PC-3 (cell line): ENCODE results near the gene COL9A1. TPM values are rescaled to one million over a fixed set of nuclear protein-coding genes. Genes with fewer than 3 reads are reported as not detected.
A peak's percentile ranks its signal among the peaks of the same experiment; 100 is the strongest.

ENCODE experiments used
- ATAC-seq: fragments of 200-7000 bp; cut with Tn5 transposase; 2 replicates; pipeline ENCODE4 v1.9.1; 2020; ENCODE audit warnings: mild to moderate bottlenecking, moderate library complexity
- BruUV-seq: library from RNA; stranded (reverse); fragments of 400-500 nt; replicated peaks from 2 replicates; lab custom pipeline; 2021; lab: Mats Ljungman, UMichigan
- CTCF ChIA-PET: fragments of 300-600 bp; sonication (Branson Sonifier 250); formaldehyde crosslinking; loops from one replicate; lab custom pipeline; 2022; ENCODE audit warnings: antibody characterized with exemption; lab: Charles Lee
- POLR2A ChIA-PET: fragments of 300-600 bp; sonication (Branson Sonifier 250); formaldehyde crosslinking; loops from one replicate; lab custom pipeline; 2022; ENCODE audit warnings: antibody characterized with exemption; ENCODE audit not compliant: unreplicated experiment; lab: Charles Lee
- DNase-seq: peaks from one replicate; pipeline ENCODE4 v3.0.0-alpha.2; 2015
- H2AFZ ChIP-seq: fragments of 300-600 bp; sonication (generic); 2 replicates; pipeline ENCODE4 v1.6.0; 2016; ENCODE audit warnings: antibody characterized with exemption, low read length
- H3F3A ChIP-seq: fragments of 300-600 bp; sonication (generic); one replicate; pipeline ENCODE4 v1.6.0; 2017; ENCODE audit warnings: antibody characterized with exemption, low read length, control low read depth, mild to moderate bottlenecking; ENCODE audit not compliant: unreplicated experiment
- H3K27ac ChIP-seq: fragments of 300-600 bp; sonication (generic); 2 replicates; pipeline ENCODE4 v1.5.1; 2016; ENCODE audit warnings: mild to moderate bottlenecking, low read length
- H3K27me3 ChIP-seq: fragments of 300-600 bp; sonication (generic); 2 replicates; pipeline ENCODE4 v1.6.1; 2016; ENCODE audit warnings: low read length, mixed read lengths
- H3K36me3 ChIP-seq: fragments of 300-600 bp; sonication (generic); 2 replicates; pipeline ENCODE4 v1.6.1; 2016; ENCODE audit warnings: low read depth, mixed run types, low read length, mixed read lengths
- H3K4me1 ChIP-seq: fragments of 300-600 bp; sonication (generic); 2 replicates; pipeline ENCODE4 v1.5.1; 2016; ENCODE audit warnings: low read length; ENCODE audit not compliant: insufficient read depth
- H3K4me2 ChIP-seq: fragments of 300-600 bp; sonication (generic); 2 replicates; pipeline ENCODE4 v1.6.0; 2016; ENCODE audit warnings: low read length
- H3K4me3 ChIP-seq: fragments of 300-600 bp; sonication (generic); 2 replicates; pipeline ENCODE4 v1.5.1; 2016; ENCODE audit warnings: mild to moderate bottlenecking, low read length, mixed read lengths
- H3K79me2 ChIP-seq: fragments of 300-600 bp; sonication (generic); 2 replicates; pipeline ENCODE4 v1.6.1; 2017; ENCODE audit warnings: low read length, mixed read lengths
- H3K9ac ChIP-seq: fragments of 300-600 bp; sonication (generic); 2 replicates; pipeline ENCODE4 v1.6.0; 2016; ENCODE audit warnings: mild to moderate bottlenecking, low read length
- H3K9me2 ChIP-seq: fragments of 300-600 bp; sonication (generic); replicated peaks from 2 replicates; pipeline ENCODE4 v1.6.1; 2016; ENCODE audit warnings: mixed run types, low read length, mixed read lengths
- H3K9me3 ChIP-seq: fragments of 300-600 bp; sonication (generic); 2 replicates; pipeline ENCODE4 v1.6.1; 2016; ENCODE audit warnings: low read length, mixed read lengths
- H4K20me1 ChIP-seq: fragments of 300-600 bp; sonication (generic); 2 replicates; pipeline ENCODE4 v1.6.1; 2016; ENCODE audit warnings: low read length, mixed read lengths
- CTCF ChIP-seq: fragments of 300-600 bp; sonication (generic); conservative IDR thresholded peaks from 2 replicates; pipeline ENCODE4 v1.5.1; 2017; ENCODE audit warnings: antibody characterized with exemption, low read depth, mild to moderate bottlenecking, low read length
- EZH2 ChIP-seq: fragments of 300-600 bp; sonication (generic); IDR thresholded peaks from one replicate; pipeline ENCODE4 v1.6.1; 2017; ENCODE audit warnings: antibody characterized with exemption, mild to moderate bottlenecking, low read length; ENCODE audit not compliant: unreplicated experiment
- EZH2phosphoT487 ChIP-seq: fragments of 300-600 bp; sonication (generic); IDR thresholded peaks from 2 replicates; pipeline ENCODE4 v1.6.1; 2018; ENCODE audit warnings: mild to moderate bottlenecking, antibody characterized with exemption, low read length, borderline replicate concordance
- intact Hi-C: fragments of 100-400 bp; cut with micrococcal nuclease; formaldehyde crosslinking; loops from 2 replicates; pipeline ENCODE4 v1.9.0; 2023
- total RNA-seq: library from RNA; depleted of rRNA; stranded (reverse); fragments of >200 nt; gene quantifications from 2 replicates; pipeline ENCODE4 v1.2.3, GENCODE V29; 2014

The COL9A1 gene
- total RNA-seq, 1 experiment from 2014 or later = not detected

- Histone ChIP-seq H3K4me1 (no peaks in the 10 kb centered on the region), H3F3A (no peaks in the 10 kb centered on the region), H3K9ac (no peak overlapping the region), H3K27ac (no peak overlapping the region), H3K9me3 (no peaks in the 10 kb centered on the region), H4K20me1 (no peaks in the 10 kb centered on the region), H3K36me3 (no peaks in the 10 kb centered on the region), H3K4me3 (no peak overlapping the region), H3K4me2 (no peak overlapping the region), H3K27me3 (no peaks in the 10 kb centered on the region), H3K9me2 (no peaks in the 10 kb centered on the region), H2AFZ (no peak overlapping the region), H3K79me2 (no peaks in the 10 kb centered on the region)
- TF ChIP-seq EZH2phosphoT487 (no peak), EZH2 (no peak), CTCF (no peak)
- DNase-seq = no peak
- intact Hi-C loops = no loop called here
- POLR2A ChIA-PET = no interaction called here
- CTCF ChIA-PET = no interaction called here
- BruUV-seq = no TSS peak
- no peak for ATAC-seq
Measured at GRCh38 chr6:70184723-70185122, 118.2 kb downstream of the COL9A1 start.

DNA sequence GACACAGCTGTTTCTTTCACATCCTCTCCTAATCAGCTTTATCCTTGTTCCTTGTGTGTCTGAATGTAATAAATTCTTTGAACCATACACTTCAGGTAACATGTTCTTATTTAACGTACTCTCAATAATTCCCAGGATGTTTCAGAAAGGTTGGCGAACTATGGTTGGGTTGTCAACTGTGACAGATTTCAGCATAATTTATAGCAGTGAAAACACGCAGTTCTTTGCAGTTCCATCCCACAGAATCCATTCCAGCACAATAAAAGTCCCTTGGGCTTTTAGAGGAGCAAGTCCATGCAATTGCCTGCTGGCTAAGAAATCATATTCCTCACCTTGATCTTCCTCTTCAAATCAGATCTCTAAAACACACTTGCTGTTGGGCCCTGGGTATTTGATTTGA, 119.3 kb downstream of the COL9A1 start:
- no peak overlapping the region for H3K4me2 ChIP-seq
- intact Hi-C loops = no loop called here
- H3K27me3 ChIP-seq = no peaks in the 10 kb centered on the region
- no peaks in the 10 kb centered on the region for H3F3A ChIP-seq
- BruUV-seq = no TSS peak
- ATAC-seq (no peak), DNase-seq (no peak)
- H3K4me3 ChIP-seq = no peak overlapping the region
- H3K36me3 ChIP-seq = no peaks in the 10 kb centered on the region
- TF ChIP-seq EZH2phosphoT487 = no peak
- ChIA-PET CTCF (no interaction called here), POLR2A (no interaction called here)
- H3K9me3 ChIP-seq = no peaks in the 10 kb centered on the region
- no peaks in the 10 kb centered on the region for H4K20me1 ChIP-seq
- H3K79me2 ChIP-seq = no peaks in the 10 kb centered on the region
- H3K9ac ChIP-seq = no peak overlapping the region
- H2AFZ ChIP-seq = no peak overlapping the region
- H3K9me2 ChIP-seq = no peaks in the 10 kb centered on the region
- no peak overlapping the region for H3K27ac ChIP-seq
- no peaks in the 10 kb centered on the region for H3K4me1 ChIP-seq

- intact Hi-C loops = no loop called here
- Histone ChIP-seq H3K9me3 (no peaks in the 10 kb centered on the region), H3K79me2 (no peaks in the 10 kb centered on the region), H3K4me2 (no peak overlapping the region), H3K9me2 (no peaks in the 10 kb centered on the region), H4K20me1 (no peaks in the 10 kb centered on the region), H3K36me3 (no peaks in the 10 kb centered on the region), H3K4me1 (no peaks in the 10 kb centered on the region), H3K27me3 (no peaks in the 10 kb centered on the region), H2AFZ (no peak overlapping the region), H3K27ac (no peak overlapping the region), H3F3A (no peaks in the 10 kb centered on the region), H3K4me3 (no peak overlapping the region), H3K9ac (no peak overlapping the region)
- DNase-seq = peak; percentile 11
- ATAC-seq = no peak
- ChIA-PET POLR2A (no interaction called here), CTCF (no interaction called here)
- TF ChIP-seq EZH2phosphoT487 = no peak
- no peak for TF ChIP-seq CTCF
- no peak for TF ChIP-seq EZH2
- no TSS peak for BruUV-seq
Measured at GRCh38 chr6:70180901-70181599, 121.8 kb downstream of the COL9A1 start.
